Loucy (cell line): ENCODE data around the gene KPNB1.

ENCODE experiments used
- CTCF ChIP-seq: fragments of 200-600 bp; sonication (generic); conservative IDR thresholded peaks from 2 replicates; pipeline ENCODE4 v1.5.1; 2014; ENCODE audit warnings: mild to moderate bottlenecking, antibody characterized with exemption, low read length
- EZH2phosphoT487 ChIP-seq: fragments of 200-600 bp; IDR thresholded peaks from 2 replicates; pipeline ENCODE4 v1.6.1; 2018; ENCODE audit warnings: antibody characterized with exemption, mild to moderate bottlenecking, moderate library complexity, borderline replicate concordance

- TF ChIP-seq CTCF (no peak), EZH2phosphoT487 (no peak)
Measured at GRCh38 chr17:47703191-47703591, 53.5 kb downstream of the KPNB1 start.
